RWPE1 (cell line): Measurements from ENCODE around the gene KIF9.
"Not testable (repeated sequence)": the region's sequence is repeated elsewhere in the genome, so short reads cannot be mapped to it uniquely, and the experiment has no call there.

ENCODE experiments used
- CTCF ChIA-PET: fragments of 350-600 bp; sonication (Branson Sonifier 250); formaldehyde crosslinking; extraction: SDS; loops from one replicate; lab custom pipeline; 2021; lab: Yijun Ruan, JAX
- POLR2A ChIA-PET: fragments of 400-600 bp; formaldehyde crosslinking; extraction: SDS; loops from one replicate; lab custom pipeline; 2020; ENCODE audit warnings: antibody characterized with exemption; ENCODE audit not compliant: low non-redundant PET; lab: Yijun Ruan, JAX
- DNase-seq: peaks from one replicate; pipeline ENCODE4 v3.0.0; 2012; ENCODE audit warnings: low spot score
- H3K27ac ChIP-seq: fragments of 450-650 bp; 2 replicates; pipeline ENCODE4 v1.5.1; 2017
- CTCF ChIP-seq: fragments of 450-650 bp; conservative IDR thresholded peaks from 2 replicates; pipeline ENCODE4 v1.5.1; 2017; ENCODE audit warnings: low read depth, mild to moderate bottlenecking

KIF9 gene

GRCh38 chr3:47194994-47195393, 87.6 kb downstream of the KIF9 start:
- ChIA-PET POLR2A (no interaction called here), CTCF (no interaction called here)
- H3K27ac ChIP-seq, result no peak overlapping the region
- TF ChIP-seq CTCF, result no peak
- no peak for DNase-seq

- H3K27ac ChIP-seq, result no peak overlapping the region
- CTCF ChIA-PET, result no interaction called here
- POLR2A ChIA-PET, result no interaction called here
- no peak for TF ChIP-seq CTCF
- no peak for DNase-seq
These were observed 88.4 kb downstream of the KIF9 start for GRCh38 chr3:47193871-47194859.

- ChIA-PET CTCF (no interaction called here), POLR2A (no interaction called here)
- no peak overlapping the region for H3K27ac ChIP-seq
- no peak for DNase-seq
- TF ChIP-seq CTCF, result no peak
These were observed 96.3 kb downstream of the KIF9 start for GRCh38 chr3:47186285-47186684.

GRCh38 chr3:47181685-47182084, 100.9 kb downstream of the KIF9 start:
- POLR2A ChIA-PET, H3K27ac ChIP-seq, DNase-seq, CTCF ChIA-PET: not testable (repeated sequence)

- CTCF ChIA-PET, H3K27ac ChIP-seq, POLR2A ChIA-PET, DNase-seq: not testable (repeated sequence)
These were observed 102.6 kb downstream of the KIF9 start for GRCh38 chr3:47180011-47180410.
